Measurements from ENCODE around the gene STAT1. TPM values are rescaled to one million over a fixed set of nuclear protein-coding genes. Genes with fewer than 3 reads are reported as not detected.

Gene STAT1
- total RNA-seq, 2 donors from 2014 or later, result 80.7 to 86.4 TPM

GRCh38 chr2:191043438-191043837, 29.5 kb upstream of the STAT1 start:
- ATAC-seq (no peak), DNase-seq (no peak)
- peaks cover 2% of the 10 kb centered on the region for H3K36me3 Mint-ChIP-seq (ENCODE audit: low read depth)
- no peaks in the 10 kb centered on the region for H3K27me3 Mint-ChIP-seq
- H3K27ac Mint-ChIP-seq, result no peak overlapping the region
- H3K4me1 Mint-ChIP-seq, result peaks cover 17% of the 10 kb centered on the region
- H3K4me3 Mint-ChIP-seq, result no peak overlapping the region
- H3K9me3 ChIP-seq (ENCODE audit: control insufficient read depth, low read length, poor library complexity, severe bottlenecking), result no peaks in the 10 kb centered on the region

- H3K27me3 Mint-ChIP-seq, result no peaks in the 10 kb centered on the region
- peak overlapping the region; percentile 94 for H3K27ac Mint-ChIP-seq
- H3K4me3 Mint-ChIP-seq, result no peak overlapping the region
- DNase-seq (no peak), ATAC-seq (no peak)
- H3K36me3 Mint-ChIP-seq (ENCODE audit: low read depth), result peaks cover 4% of the 10 kb centered on the region
- H3K4me1 Mint-ChIP-seq, result peaks cover 32% of the 10 kb centered on the region
- H3K9me3 ChIP-seq (ENCODE audit: control insufficient read depth, low read length, poor library complexity, severe bottlenecking), result no peaks in the 10 kb centered on the region
Measured at GRCh38 chr2:191041418-191042161, 27.6 kb upstream of the STAT1 start.

GRCh38 chr2:191039616-191040015, 25.6 kb upstream of the STAT1 start:
- Mint-ChIP-seq H3K27me3 (no peaks in the 10 kb centered on the region), H3K4me1 (peaks cover 31% of the 10 kb centered on the region), H3K36me3 (ENCODE audit: low read depth) (peaks cover 2% of the 10 kb centered on the region), H3K4me3 (no peak overlapping the region), H3K27ac (peak overlapping the region; percentile 85)
- H3K9me3 ChIP-seq (ENCODE audit: control insufficient read depth, low read length, poor library complexity, severe bottlenecking), result no peaks in the 10 kb centered on the region
- ATAC-seq (no peak), DNase-seq (no peak)

- Mint-ChIP-seq H3K4me3 (peak overlapping the region; percentile 76), H3K4me1 (peaks cover 31% of the 10 kb centered on the region), H3K27me3 (no peaks in the 10 kb centered on the region), H3K36me3 (ENCODE audit: low read depth) (peaks cover 2% of the 10 kb centered on the region), H3K27ac (peak overlapping the region; percentile 85)
- DNase-seq, result no peak
- no peaks in the 10 kb centered on the region for H3K9me3 ChIP-seq (ENCODE audit: control insufficient read depth, low read length, poor library complexity, severe bottlenecking)
- peak; percentile 30 for ATAC-seq
Measured at GRCh38 chr2:191038741-191039140, 24.8 kb upstream of the STAT1 start.

GRCh38 chr2:191038241-191038725, 24.3 kb upstream of the STAT1 start:
- H3K27me3 Mint-ChIP-seq, result no peaks in the 10 kb centered on the region
- H3K36me3 Mint-ChIP-seq (ENCODE audit: low read depth), result peaks cover 2% of the 10 kb centered on the region
- peak in 1 of 3 donors; percentile 24 for DNase-seq
- ATAC-seq, result peak; percentile 92
- H3K4me1 Mint-ChIP-seq, result peaks cover 31% of the 10 kb centered on the region
- peak overlapping the region; percentile 76 for H3K4me3 Mint-ChIP-seq
- no peaks in the 10 kb centered on the region for H3K9me3 ChIP-seq (ENCODE audit: control insufficient read depth, low read length, poor library complexity, severe bottlenecking)
- peak overlapping the region; percentile 85 for H3K27ac Mint-ChIP-seq

- Mint-ChIP-seq H3K4me3 (peak overlapping the region; percentile 65), H3K27me3 (no peaks in the 10 kb centered on the region), H3K27ac (peak overlapping the region; percentile 85), H3K36me3 (ENCODE audit: low read depth) (peaks cover 2% of the 10 kb centered on the region), H3K4me1 (peaks cover 31% of the 10 kb centered on the region)
- DNase-seq, result no peak
- no peak for ATAC-seq
- H3K9me3 ChIP-seq (ENCODE audit: control insufficient read depth, low read length, poor library complexity, severe bottlenecking), result no peaks in the 10 kb centered on the region
Measured at GRCh38 chr2:191037351-191037750, 23.4 kb upstream of the STAT1 start.

- Mint-ChIP-seq H3K4me1 (peaks cover 23% of the 10 kb centered on the region), H3K4me3 (no peak overlapping the region), H3K27me3 (no peaks in the 10 kb centered on the region), H3K36me3 (ENCODE audit: low read depth) (peaks cover 2% of the 10 kb centered on the region), H3K27ac (peak overlapping the region; percentile 85)
- ATAC-seq, result no peak
- no peaks in the 10 kb centered on the region for H3K9me3 ChIP-seq (ENCODE audit: control insufficient read depth, low read length, poor library complexity, severe bottlenecking)
- no peak for DNase-seq
Measured at GRCh38 chr2:191036363-191036762, 22.4 kb upstream of the STAT1 start.

GRCh38 chr2:191032588-191033429, 18.8 kb upstream of the STAT1 start:
- no peaks in the 10 kb centered on the region for H3K27me3 Mint-ChIP-seq
- peaks cover 25% of the 10 kb centered on the region for H3K4me1 Mint-ChIP-seq
- no peak for ATAC-seq
- DNase-seq, result no peak
- no peak overlapping the region for H3K4me3 Mint-ChIP-seq
- no peaks in the 10 kb centered on the region for H3K9me3 ChIP-seq (ENCODE audit: control insufficient read depth, low read length, poor library complexity, severe bottlenecking)
- H3K36me3 Mint-ChIP-seq (ENCODE audit: low read depth), result peaks cover 5% of the 10 kb centered on the region
- H3K27ac Mint-ChIP-seq, result peak overlapping the region; percentile 1

GRCh38 chr2:191031256-191031655, 17.3 kb upstream of the STAT1 start:
- ATAC-seq (no peak), DNase-seq (no peak)
- H3K36me3 Mint-ChIP-seq (ENCODE audit: low read depth), result peaks cover 3% of the 10 kb centered on the region
- H3K4me3 Mint-ChIP-seq, result no peak overlapping the region
- peak overlapping the region; percentile 72 for H3K27ac Mint-ChIP-seq
- no peaks in the 10 kb centered on the region for H3K27me3 Mint-ChIP-seq
- H3K4me1 Mint-ChIP-seq, result peaks cover 17% of the 10 kb centered on the region
- H3K9me3 ChIP-seq (ENCODE audit: control insufficient read depth, low read length, poor library complexity, severe bottlenecking), result no peaks in the 10 kb centered on the region

GRCh38 chr2:191030521-191031154, 16.7 kb upstream of the STAT1 start:
- peaks cover 17% of the 10 kb centered on the region for H3K4me1 Mint-ChIP-seq
- DNase-seq, result no peak
- ATAC-seq, result peak; percentile 92
- no peaks in the 10 kb centered on the region for H3K27me3 Mint-ChIP-seq
- H3K36me3 Mint-ChIP-seq (ENCODE audit: low read depth), result peaks cover 3% of the 10 kb centered on the region
- H3K27ac Mint-ChIP-seq, result peak overlapping the region; percentile 72
- no peaks in the 10 kb centered on the region for H3K9me3 ChIP-seq (ENCODE audit: control insufficient read depth, low read length, poor library complexity, severe bottlenecking)
- no peak overlapping the region for H3K4me3 Mint-ChIP-seq

- Mint-ChIP-seq H3K4me1 (peaks cover 17% of the 10 kb centered on the region), H3K27ac (peak overlapping the region; percentile 89), H3K4me3 (peak overlapping the region; percentile 15), H3K27me3 (no peaks in the 10 kb centered on the region), H3K36me3 (ENCODE audit: low read depth) (peaks cover 3% of the 10 kb centered on the region)
- H3K9me3 ChIP-seq (ENCODE audit: control insufficient read depth, low read length, poor library complexity, severe bottlenecking), result no peaks in the 10 kb centered on the region
- ATAC-seq (peak; percentile 37), DNase-seq (no peak)
Measured at GRCh38 chr2:191029280-191029950, 15.4 kb upstream of the STAT1 start.

- H3K27me3 Mint-ChIP-seq, result no peaks in the 10 kb centered on the region
- no peak overlapping the region for H3K27ac Mint-ChIP-seq
- no peaks in the 10 kb centered on the region for H3K9me3 ChIP-seq (ENCODE audit: control insufficient read depth, low read length, poor library complexity, severe bottlenecking)
- DNase-seq, result no peak
- no peak for ATAC-seq
- peaks cover 3% of the 10 kb centered on the region for H3K36me3 Mint-ChIP-seq (ENCODE audit: low read depth)
- H3K4me1 Mint-ChIP-seq, result peaks cover 17% of the 10 kb centered on the region
- no peak overlapping the region for H3K4me3 Mint-ChIP-seq
Measured at GRCh38 chr2:191026377-191026776, 12.4 kb upstream of the STAT1 start.

All from T-helper 17 cell (primary cell).